HG02981 (cell line): Measurements from ENCODE around the gene TSN.
"Not testable (repeated sequence)": the region's sequence is repeated elsewhere in the genome, so short reads cannot be mapped to it uniquely, and the experiment has no call there.

Experiments
- ATAC-seq: cut with Tn5 transposase; IDR thresholded peaks from one replicate; pipeline ENCODE4 v1.9.1; 2021; ENCODE audit warnings: mild to moderate bottlenecking, moderate library complexity; ENCODE audit not compliant: unreplicated experiment

The TSN gene

GRCh38 chr2:121755237-121756111 lies at the start of gene TSN:
Gene TSN (plus strand): TSS chr2:121755651. CDS start chr2:121755780, 129 bp downstream.
- ATAC-seq: peak; percentile 99

DNA sequence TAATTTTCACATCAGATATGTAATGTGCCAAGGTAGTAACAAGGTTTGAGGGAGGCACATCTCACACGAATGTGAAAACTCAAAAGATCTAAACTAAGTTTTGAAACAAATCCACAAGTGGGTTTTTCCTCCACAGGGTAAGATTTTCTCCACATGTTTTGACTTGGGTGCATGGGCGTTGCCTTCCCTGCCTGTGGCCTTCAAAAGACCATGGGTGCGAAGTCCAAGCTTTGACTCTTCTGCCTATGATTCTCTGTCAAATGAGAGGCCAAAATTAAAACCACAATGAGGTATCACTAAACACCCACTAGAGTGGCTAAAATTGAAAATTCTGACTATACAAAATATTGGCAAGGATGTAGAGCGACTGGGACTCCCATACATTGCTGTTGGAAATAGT lies 49.5 kb upstream of the TSN start:
- ATAC-seq: no peak

GRCh38 chr2:121707344-121707919 lies 48.0 kb upstream of the TSN start:
- ATAC-seq: no peak

DNA sequence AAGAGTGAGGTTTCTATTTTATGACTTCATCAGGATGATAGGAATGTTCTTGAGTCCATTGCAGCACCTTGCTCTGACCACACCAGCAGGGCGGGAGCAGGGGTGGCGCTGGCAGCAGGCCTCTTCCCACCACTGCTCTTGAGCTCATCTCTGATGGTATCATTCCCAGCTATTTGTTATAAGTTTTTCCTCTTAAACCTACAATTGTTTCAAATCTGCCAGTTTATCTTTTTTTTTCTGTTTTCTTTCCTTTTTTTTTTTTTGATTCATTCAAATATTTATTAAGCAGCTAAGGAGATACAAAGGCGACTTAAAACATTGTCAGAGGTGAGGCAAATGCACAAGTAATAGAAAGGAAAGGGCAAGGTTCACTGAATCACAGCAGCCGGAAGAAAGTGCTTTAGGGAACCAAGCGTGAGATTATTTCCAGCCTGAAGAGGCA lies 47.5 kb upstream of the TSN start:
- ATAC-seq: no peak

DNA sequence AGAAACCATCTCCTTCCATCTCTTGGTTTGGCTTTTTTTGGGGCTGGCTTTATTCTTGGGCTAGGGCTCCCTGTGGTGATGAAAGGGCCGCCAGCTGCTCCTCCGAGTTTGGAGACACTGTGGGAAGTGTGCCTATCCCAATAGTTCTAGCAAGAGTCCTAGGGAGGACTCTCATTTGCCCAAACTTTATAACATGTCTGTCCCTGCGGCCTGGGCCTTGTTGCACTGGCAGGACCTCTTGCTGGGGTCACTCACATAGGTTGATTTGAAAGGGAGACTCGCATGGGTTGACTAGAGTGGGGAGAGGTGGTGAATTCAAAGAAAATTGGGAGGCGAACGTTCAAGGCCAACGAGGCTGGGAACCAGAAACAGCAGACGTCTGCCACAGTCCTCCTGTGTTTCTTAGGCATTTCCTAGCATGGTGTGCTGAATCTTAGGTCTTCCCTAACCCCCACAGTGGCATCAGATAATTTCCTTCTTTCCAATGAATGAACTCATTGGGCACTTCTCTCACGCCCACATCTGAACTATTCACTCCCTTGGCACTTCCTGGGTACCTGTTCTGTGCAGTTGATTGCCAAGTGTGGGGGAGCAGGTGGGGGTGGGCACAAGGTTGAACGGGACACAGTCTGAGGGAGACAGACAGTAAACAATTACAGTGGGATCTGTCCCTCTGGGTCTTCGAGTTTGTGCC lies 45.5 kb upstream of the TSN start:
- ATAC-seq: no peak

DNA sequence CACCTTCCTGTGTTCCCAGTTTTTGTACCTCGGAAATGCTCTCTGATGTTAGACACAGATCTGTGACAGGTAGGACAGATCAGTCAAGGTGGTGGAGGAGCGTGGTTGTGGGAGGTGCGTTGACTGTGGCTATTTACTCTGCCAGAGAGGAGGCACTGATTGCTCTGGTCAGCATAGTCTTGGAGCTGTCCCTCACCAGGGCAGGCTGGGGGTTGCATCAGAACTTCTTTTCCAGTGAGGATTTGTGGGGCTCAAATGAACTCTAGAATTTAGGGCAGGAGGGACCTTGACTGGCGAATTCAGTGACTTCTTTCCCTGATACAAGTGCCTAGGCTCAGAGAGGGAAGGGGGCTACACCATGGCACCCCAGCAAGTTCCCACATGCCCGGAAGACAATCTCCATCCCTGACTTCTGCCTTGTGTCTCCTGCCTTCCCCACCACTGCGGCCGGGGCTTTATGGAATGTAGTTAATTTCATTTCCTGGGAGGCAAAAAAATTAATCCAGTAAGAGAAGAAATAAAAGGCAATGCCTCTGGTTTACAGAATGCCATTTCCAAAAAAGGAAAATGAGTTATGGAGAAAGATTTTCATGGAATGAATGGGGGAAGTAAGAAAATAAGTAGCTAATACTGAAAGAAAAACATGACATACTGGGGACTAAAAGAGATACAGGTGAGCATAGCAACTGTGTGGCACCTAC lies 44.8 kb upstream of the TSN start:
- ATAC-seq: no peak

GRCh38 chr2:121711481-121711880 lies 44.0 kb upstream of the TSN start:
- not testable (repeated sequence) for ATAC-seq

DNA sequence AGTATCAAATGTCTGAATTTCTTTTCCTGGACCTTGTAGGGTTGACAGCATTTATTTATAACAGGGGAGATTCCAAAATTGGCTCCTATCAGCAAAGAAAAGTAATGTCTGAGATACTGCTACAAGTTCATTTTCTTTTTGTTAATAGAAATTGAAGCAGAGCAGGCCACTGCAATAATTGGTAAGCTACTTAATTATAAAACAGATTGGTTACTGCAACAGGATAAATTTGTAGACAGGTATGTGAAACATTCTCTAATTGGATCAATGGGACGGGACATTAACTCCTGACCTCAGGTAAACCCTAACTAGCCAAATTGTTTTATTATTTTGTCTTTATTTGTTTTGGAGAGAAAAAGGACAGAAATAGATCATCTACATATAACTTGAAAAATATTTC lies 39.3 kb upstream of the TSN start:
- no peak for ATAC-seq

- ATAC-seq: no peak
These were observed 37.9 kb upstream of the TSN start for GRCh38 chr2:121717529-121717928.

- no peak for ATAC-seq
These were observed 33.5 kb upstream of the TSN start for GRCh38 chr2:121721926-121722325.

DNA sequence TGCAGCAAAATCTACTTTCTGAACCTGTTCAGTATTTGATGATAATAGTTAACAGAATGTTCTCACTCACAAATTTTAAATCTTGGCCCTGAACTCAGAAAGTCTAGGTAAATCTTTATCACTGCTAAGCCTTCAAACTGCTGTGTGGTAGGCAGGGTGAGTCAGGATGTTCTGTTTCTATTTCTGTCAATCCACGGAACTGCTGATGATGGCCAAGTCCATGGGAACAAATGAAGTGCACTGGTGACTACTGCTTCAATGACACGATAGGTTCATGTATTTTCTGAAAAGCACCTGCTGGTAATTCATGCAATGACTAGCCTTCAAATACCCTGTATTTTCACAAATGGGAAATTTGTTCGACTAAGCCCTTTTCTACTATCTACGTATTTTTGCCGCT lies 33.0 kb upstream of the TSN start:
- ATAC-seq: no peak

DNA sequence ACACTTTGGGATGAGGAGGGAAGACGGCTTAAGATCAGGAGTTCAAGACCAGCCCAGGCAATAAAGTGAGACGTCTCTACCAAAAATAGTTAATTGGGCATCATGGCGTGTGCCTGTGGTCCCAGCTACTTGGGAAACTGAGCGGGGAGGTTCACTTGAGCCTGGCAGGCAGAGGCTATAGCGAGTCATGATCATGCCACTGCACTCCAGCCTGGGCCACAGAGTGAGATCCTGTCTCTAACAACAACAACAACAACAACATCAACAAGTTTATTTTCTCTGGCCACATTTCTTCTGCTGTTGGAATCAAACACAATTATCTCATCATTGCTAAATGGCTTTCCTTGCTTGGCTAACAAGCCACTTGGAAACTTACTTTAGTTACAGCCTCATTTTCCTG lies 32.1 kb upstream of the TSN start:
- no peak for ATAC-seq

DNA sequence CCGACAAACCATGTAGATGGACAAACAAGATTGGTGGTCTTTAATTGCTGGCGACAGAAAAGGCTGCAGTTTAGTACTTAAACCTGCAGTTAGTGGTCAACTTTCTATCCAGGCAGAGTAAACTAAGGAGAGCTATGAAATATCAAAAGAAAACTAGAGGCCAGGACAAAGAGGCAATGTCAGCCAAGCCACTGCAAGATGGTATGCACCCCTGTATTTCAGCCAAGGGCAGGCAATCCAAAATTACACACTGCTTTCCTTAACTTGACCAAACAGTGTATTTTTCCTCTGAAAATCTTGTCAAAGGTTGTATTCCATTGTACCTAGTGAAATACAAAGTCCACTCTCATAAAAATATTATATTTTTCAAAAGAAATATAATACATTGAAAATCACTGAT lies 28.1 kb upstream of the TSN start:
- ATAC-seq: no peak

GRCh38 chr2:121727950-121728349 lies 27.5 kb upstream of the TSN start:
- no peak for ATAC-seq

DNA sequence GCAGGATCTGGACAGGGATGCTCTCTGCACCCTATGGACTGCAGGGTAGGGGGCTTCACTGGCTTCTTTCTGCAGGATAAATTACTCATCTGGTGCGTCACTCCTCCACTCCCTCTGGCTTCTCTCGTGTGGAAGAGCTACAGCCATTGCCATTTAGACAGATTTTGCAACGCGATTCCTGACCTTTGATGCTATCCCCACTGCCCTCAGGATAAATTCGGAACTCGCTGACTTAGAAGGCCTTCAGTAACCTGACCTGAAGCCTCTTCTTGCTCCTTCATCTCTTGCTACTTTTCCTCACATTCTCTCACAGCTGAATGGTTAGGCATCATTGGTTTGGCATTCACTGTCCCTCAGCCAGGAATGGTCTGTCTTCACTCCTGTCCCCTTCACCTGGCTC lies 24.1 kb upstream of the TSN start:
- ATAC-seq: no peak

- not testable (repeated sequence) for ATAC-seq
These were observed 20.9 kb upstream of the TSN start for GRCh38 chr2:121734544-121734943.

GRCh38 chr2:121735518-121736074 lies 19.9 kb upstream of the TSN start:
- ATAC-seq: no peak

GRCh38 chr2:121736140-121736461 lies 19.4 kb upstream of the TSN start:
- ATAC-seq: no peak

DNA sequence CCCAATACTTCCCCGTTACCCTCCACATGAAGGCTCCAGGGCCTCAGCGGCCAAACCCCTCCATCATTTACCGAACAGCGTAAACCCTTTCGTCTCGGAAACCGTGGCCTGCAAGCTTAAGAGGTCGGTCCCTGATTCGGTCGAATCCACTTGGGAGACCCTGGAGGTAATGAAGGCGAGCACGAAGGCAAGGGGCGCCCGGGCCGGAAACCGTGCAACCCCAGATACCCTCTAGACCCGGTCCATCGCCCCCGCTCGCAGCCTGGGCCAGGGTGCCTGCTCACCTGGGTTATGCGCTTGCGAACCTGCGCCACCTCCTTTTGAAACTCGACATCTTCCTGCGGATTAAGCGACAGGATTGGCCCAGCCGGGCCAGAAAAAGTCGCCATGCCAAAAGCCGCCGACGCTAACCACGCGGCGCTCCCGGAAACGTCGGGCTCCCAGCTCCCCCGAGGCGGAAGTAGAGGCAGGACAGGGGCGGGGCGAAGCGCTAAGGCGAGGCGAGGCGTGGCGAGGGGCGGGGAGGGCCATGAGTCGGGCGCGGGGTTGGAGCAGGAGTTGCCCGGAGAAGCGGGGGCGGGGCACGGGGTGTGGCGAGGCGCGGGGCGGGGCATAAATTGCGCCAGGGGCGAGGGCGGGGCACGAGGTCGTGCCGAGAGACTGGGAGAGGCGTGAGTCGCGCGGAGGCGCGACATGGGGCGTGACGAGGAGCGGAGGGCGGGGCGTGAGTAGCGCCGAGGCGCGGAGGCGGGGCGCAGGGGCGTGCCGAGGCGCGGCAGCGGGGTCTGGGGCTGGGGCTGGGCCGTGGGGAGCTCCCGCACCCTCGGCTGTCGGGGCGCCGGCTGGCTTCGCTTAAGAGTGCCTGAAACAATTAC lies 18.8 kb upstream of the TSN start, which contains the start of gene NIFK:
TSS of gene NIFK (minus strand) at position 414 of the 875 bp plus-strand sequence. CDS start at position 389, 25 bp downstream.
- peak; percentile 95 for ATAC-seq

GRCh38 chr2:121740973-121741372 lies 14.5 kb upstream of the TSN start:
- ATAC-seq: no peak
